CD4-positive, alpha-beta T cell (primary cell): Measurements from ENCODE around the gene NAV2. TPM values are rescaled to one million over a fixed set of nuclear protein-coding genes. Genes with fewer than 3 reads are reported as not detected.

ENCODE experiments used
- ATAC-seq: fragments of 200-7000 bp; cut with Tn5 transposase; one replicate; pipeline ENCODE4 v1.10.0; 2022; ENCODE audit warnings: mild to moderate bottlenecking; ENCODE audit not compliant: poor library complexity
- CTCF ChIA-PET: fragments of 350-600 bp; sonication (Branson Sonifier 250); formaldehyde crosslinking; loops from one replicate; lab custom pipeline; 2021; ENCODE audit warnings: antibody characterized with exemption, inconsistent platforms; lab: Charles Lee
- POLR2A ChIA-PET: fragments of 350-600 bp; sonication (Branson Sonifier 250); formaldehyde crosslinking; loops from one replicate; lab custom pipeline; 2021; ENCODE audit warnings: antibody characterized with exemption, inconsistent platforms; lab: Charles Lee
- DNase-seq, 14 experiments: peaks; one replicate each; pipeline ENCODE4 v3.0.0-alpha.2; 2013 to 2020; ENCODE audit warnings: mixed read lengths in 2 of 14
- H3K27ac ChIP-seq, 2 donors: one replicate each; pipeline versions ENCODE4 v1.5.1 to v1.7.0; 2013; ENCODE audit warnings: low read length in 2 of 2, low read depth in 1 of 2, mild to moderate bottlenecking in 1 of 2
- H3K27me3 ChIP-seq, 2 experiments: 1 replicate in 1 of 2; 2 replicates in 1 of 2; pipeline versions ENCODE4 v1.6.1 to v1.7.0; 2013; ENCODE audit warnings: low read length in 2 of 2, control low read depth in 1 of 2, mild to moderate bottlenecking in 1 of 2, moderate library complexity in 1 of 2; ENCODE audit not compliant: insufficient read depth in 2 of 2, control insufficient read depth in 1 of 2
- H3K36me3 ChIP-seq: one replicate; pipeline ENCODE4 v1.6.1; 2013; ENCODE audit warnings: low read length, control low read depth; ENCODE audit not compliant: insufficient read depth
- H3K4me1 ChIP-seq: one replicate; pipeline ENCODE4 v1.6.1; 2013; ENCODE audit warnings: low read length, control low read depth; ENCODE audit not compliant: insufficient read depth
- H3K4me3 ChIP-seq: one replicate; pipeline ENCODE4 v1.5.1; 2013; ENCODE audit warnings: mild to moderate bottlenecking, low read length, moderate library complexity
- H3K9me3 ChIP-seq, 2 experiments: 1 replicate in 1 of 2; 2 replicates in 1 of 2; pipeline versions ENCODE4 v1.6.1 to v1.7.0; 2013; ENCODE audit warnings: low read length in 2 of 2, mild to moderate bottlenecking in 2 of 2, control low read depth in 1 of 2, moderate library complexity in 1 of 2; ENCODE audit not compliant: control insufficient read depth in 1 of 2, insufficient read depth in 1 of 2
- H3K27ac Mint-ChIP-seq: one replicate; pipeline ENCODE4 v1.8.0; 2020; ENCODE audit warnings: mixed read lengths
- H3K27me3 Mint-ChIP-seq: one replicate; pipeline ENCODE4 v1.8.0; 2021; ENCODE audit warnings: mixed read lengths
- H3K36me3 Mint-ChIP-seq: one replicate; pipeline ENCODE4 v1.8.0; 2021; ENCODE audit warnings: low read depth, mixed read lengths
- H3K4me1 Mint-ChIP-seq: one replicate; pipeline ENCODE4 v1.8.0; 2021; ENCODE audit warnings: low read depth, mixed read lengths
- H3K4me3 Mint-ChIP-seq: one replicate; pipeline ENCODE4 v1.8.0; 2020; ENCODE audit warnings: mild to moderate bottlenecking, mixed read lengths
- H3K9me3 Mint-ChIP-seq: one replicate; pipeline ENCODE4 v1.8.0; 2020; ENCODE audit warnings: mixed read lengths
- CTCF ChIP-seq: fragments of 200-600 bp; IDR thresholded peaks from one replicate; pipeline ENCODE4 v1.8.0; 2022; ENCODE audit warnings: antibody characterized with exemption, mild to moderate bottlenecking
- intact Hi-C, 2 experiments: fragments of 100-400 bp; cut with DNase I in 1 of 2; cut with micrococcal nuclease in 1 of 2; formaldehyde crosslinking; loops; one replicate each; pipeline versions ENCODE4 v1.15.1 to v1.9.0; 2023 to 2025; cut with DNase I, micrococcal nuclease
- total RNA-seq, 174 experiments: library from RNA in 2 of 174; stranded (reverse) in 2 of 174; gene quantifications; one replicate each; pipeline ENCODE4 v1.2.3 and lab custom pipeline; 2021 to 2026

NAV2 gene
- total RNA-seq, 2 experiments from 2014 or later = 0.55 to 0.64 TPM

DNA sequence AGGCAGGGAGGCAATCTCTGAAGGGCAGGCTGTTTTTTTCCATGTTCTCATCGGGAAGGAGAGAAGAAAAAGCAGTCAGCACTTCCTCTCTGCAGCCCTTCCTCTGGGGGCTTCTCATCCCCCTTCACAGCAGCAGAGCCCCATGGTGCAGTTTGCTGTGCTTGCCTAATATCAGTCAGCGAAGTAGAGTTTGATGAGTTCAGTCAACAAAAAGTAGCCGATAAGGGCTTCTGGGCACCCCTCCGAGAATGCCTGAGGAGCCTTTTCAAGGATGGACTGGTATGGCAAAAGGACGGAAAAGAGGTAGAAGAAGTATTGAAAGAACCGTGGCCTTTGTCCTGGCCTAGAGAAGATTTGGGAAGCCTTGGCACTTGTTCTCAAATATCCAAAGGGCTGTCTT, 55.6 kb downstream of the NAV2 start:
- TF ChIP-seq CTCF = no peak

GRCh38 chr11:19768815-19769214, 56.2 kb downstream of the NAV2 start:
- Mint-ChIP-seq H3K27me3 (peaks cover 36% of the 10 kb centered on the region), H3K27ac (no peak overlapping the region), H3K4me1 (no peaks in the 10 kb centered on the region), H3K9me3 (no peaks in the 10 kb centered on the region), H3K4me3 (no peak overlapping the region), H3K36me3 (no peaks in the 10 kb centered on the region)
- CTCF ChIA-PET = no interaction called here
- H3K36me3 ChIP-seq = no peaks in the 10 kb centered on the region
- POLR2A ChIA-PET = no interaction called here
- no peaks in the 10 kb centered on the region for H3K4me1 ChIP-seq
- H3K27ac ChIP-seq = no peak overlapping the region
- H3K9me3 ChIP-seq = no peaks in the 10 kb centered on the region
- TF ChIP-seq CTCF = no peak
- H3K4me3 ChIP-seq = no peak overlapping the region
- no peak for DNase-seq
- H3K27me3 ChIP-seq = peaks cover 5 to 7% of the 10 kb centered on the region in 2 experiments
- intact Hi-C loops = no loop called here
- no peak for ATAC-seq

More for the DNA sequence above, 55.6 kb downstream of the NAV2 start:
- Mint-ChIP-seq H3K36me3 (no peaks in the 10 kb centered on the region), H3K4me3 (no peak overlapping the region), H3K27me3 (peaks cover 34% of the 10 kb centered on the region), H3K9me3 (no peaks in the 10 kb centered on the region), H3K4me1 (no peaks in the 10 kb centered on the region), H3K27ac (no peak overlapping the region)
- no peaks in the 10 kb centered on the region for H3K9me3 ChIP-seq
- DNase-seq = no peak
- H3K4me1 ChIP-seq = no peaks in the 10 kb centered on the region
- H3K27ac ChIP-seq = no peak overlapping the region
- intact Hi-C loops = no loop called here
- ChIA-PET POLR2A (no interaction called here), CTCF (no interaction called here)
- no peaks in the 10 kb centered on the region for H3K36me3 ChIP-seq
- no peak overlapping the region for H3K4me3 ChIP-seq
- peaks cover 5% of the 10 kb centered on the region in 2 experiments for H3K27me3 ChIP-seq
- ATAC-seq = no peak

DNA sequence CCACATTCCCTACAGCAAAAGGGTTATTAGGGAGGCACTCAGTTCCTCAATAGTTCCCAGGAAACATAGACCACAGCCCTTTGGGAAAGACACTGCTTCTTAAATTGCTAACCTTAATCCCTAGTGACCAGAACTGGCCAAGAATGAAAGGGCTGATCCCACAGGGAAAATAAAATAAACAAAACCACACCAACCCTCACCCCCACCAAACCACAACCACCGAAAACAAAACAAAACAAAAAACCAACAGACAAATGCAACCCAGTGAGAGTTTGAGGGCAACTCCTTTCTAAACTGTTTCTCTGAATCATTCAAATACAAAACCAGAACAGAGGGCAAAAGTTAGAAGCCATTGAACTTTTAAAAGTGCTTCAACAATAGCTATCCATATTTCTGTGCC, 57.2 kb downstream of the NAV2 start:
- Histone ChIP-seq H3K27me3 (peaks cover 5 to 11% of the 10 kb centered on the region in 2 experiments), H3K9me3 (no peaks in the 10 kb centered on the region), H3K4me1 (no peaks in the 10 kb centered on the region), H3K27ac (no peak overlapping the region), H3K4me3 (no peak overlapping the region), H3K36me3 (no peaks in the 10 kb centered on the region)
- H3K36me3 Mint-ChIP-seq = no peaks in the 10 kb centered on the region
- intact Hi-C loops = no loop called here
- ATAC-seq = no peak
- peaks cover 46% of the 10 kb centered on the region for H3K27me3 Mint-ChIP-seq
- H3K4me1 Mint-ChIP-seq = no peaks in the 10 kb centered on the region
- POLR2A ChIA-PET = no interaction called here
- H3K9me3 Mint-ChIP-seq = no peaks in the 10 kb centered on the region
- no peak for TF ChIP-seq CTCF
- no peak overlapping the region for H3K4me3 Mint-ChIP-seq
- H3K27ac Mint-ChIP-seq = no peak overlapping the region
- CTCF ChIA-PET = no interaction called here
- DNase-seq = no peak
